ENCODE data around the gene PDLIM3. TPM values are rescaled to one million over a fixed set of nuclear protein-coding genes. Genes with fewer than 3 reads are reported as not detected.
"Not testable (repeated sequence)": the region's sequence is repeated elsewhere in the genome, so short reads cannot be mapped to it uniquely, and the experiment has no call there.

The PDLIM3 gene
- total RNA-seq, 3 donors from 2014 or later (not counting 1 experiment from before 2014, with no cell fraction given): not detected

GRCh38 chr4:185512516-185512915, 22.8 kb downstream of the PDLIM3 start:
- intact Hi-C loops (cut with micrococcal nuclease): no loop called here
- peaks cover 19% of the 10 kb centered on the region for H3K27me3 ChIP-seq (ENCODE audit: control insufficient read depth, insufficient read depth, low read length)
- peaks cover 12 to 13% of the 10 kb centered on the region in 2 donors for H3K4me1 Mint-ChIP-seq
- no peaks in the 10 kb centered on the region for H3K36me3 Mint-ChIP-seq
- WGBS (ENCODE audit: insufficient coverage): 56% methylated on average over 2 of the region's 3 CpGs
- H3K27ac ChIP-seq (ENCODE audit: low read length): no peak overlapping the region
- no peaks in the 10 kb centered on the region for H3K36me3 ChIP-seq (ENCODE audit: control insufficient read depth, insufficient read depth, low read length)
- H3K4me1 ChIP-seq (ENCODE audit: control insufficient read depth, insufficient read depth, low read length): peaks cover 14% of the 10 kb centered on the region
- ATAC-seq (no peak), DNase-seq (no peak)
- H3K27me3 Mint-ChIP-seq (ENCODE audit: low read depth in 2 of 2): peaks cover 28 to 41% of the 10 kb centered on the region in 2 donors
- no peak overlapping the region for H3K4me3 ChIP-seq (ENCODE audit: low read length)
- peaks cover 4% of the 10 kb centered on the region for H3K9me3 ChIP-seq (ENCODE audit: control insufficient read depth, insufficient read depth, low read length)
- TF ChIP-seq CTCF (IDR thresholded peaks at IDR 0.05): no peak
- no peak overlapping the region for H3K4me3 Mint-ChIP-seq
- H3K27ac Mint-ChIP-seq: no peak overlapping the region
- no peaks in the 10 kb centered on the region for H3K9me3 Mint-ChIP-seq

- H3K4me1 Mint-ChIP-seq: peaks cover 12 to 13% of the 10 kb centered on the region in 2 donors
- DNase-seq; H3K9me3 Mint-ChIP-seq; ATAC-seq; H3K4me3 Mint-ChIP-seq; H3K36me3 ChIP-seq (ENCODE audit: control insufficient read depth, insufficient read depth, low read length); H3K4me3 ChIP-seq (ENCODE audit: low read length); intact Hi-C loops (cut with micrococcal nuclease); H3K9me3 ChIP-seq (ENCODE audit: control insufficient read depth, insufficient read depth, low read length); H3K36me3 Mint-ChIP-seq; H3K27ac Mint-ChIP-seq; H3K27ac ChIP-seq (ENCODE audit: low read length): not testable (repeated sequence)
- Histone ChIP-seq H3K4me1 (ENCODE audit: control insufficient read depth, insufficient read depth, low read length) (peaks cover 14% of the 10 kb centered on the region), H3K27me3 (ENCODE audit: control insufficient read depth, insufficient read depth, low read length) (peaks cover 13% of the 10 kb centered on the region)
- H3K27me3 Mint-ChIP-seq (ENCODE audit: low read depth in 2 of 2): peaks cover 28 to 41% of the 10 kb centered on the region in 2 donors
- WGBS (ENCODE audit: insufficient coverage): 73% methylated on average over 2 of the region's 2 CpGs
Observed at GRCh38 chr4:185511243-185511642, 24.1 kb downstream of the PDLIM3 start.

- Histone ChIP-seq H3K36me3 (ENCODE audit: control insufficient read depth, insufficient read depth, low read length) (no peaks in the 10 kb centered on the region), H3K27ac (ENCODE audit: low read length) (no peak overlapping the region), H3K27me3 (ENCODE audit: control insufficient read depth, insufficient read depth, low read length) (peaks cover 13% of the 10 kb centered on the region), H3K9me3 (ENCODE audit: control insufficient read depth, insufficient read depth, low read length) (peaks cover 4% of the 10 kb centered on the region), H3K4me3 (ENCODE audit: low read length) (no peak overlapping the region), H3K4me1 (ENCODE audit: control insufficient read depth, insufficient read depth, low read length) (peaks cover 14% of the 10 kb centered on the region)
- no peak for DNase-seq
- Mint-ChIP-seq H3K9me3 (no peaks in the 10 kb centered on the region), H3K27me3 (ENCODE audit: low read depth in 2 of 2) (peaks cover 28 to 41% of the 10 kb centered on the region in 2 donors), H3K4me1 (peaks cover 12 to 13% of the 10 kb centered on the region in 2 donors), H3K4me3 (no peak overlapping the region), H3K36me3 (no peaks in the 10 kb centered on the region), H3K27ac (no peak overlapping the region)
- intact Hi-C loops (cut with micrococcal nuclease): no loop called here
- WGBS (ENCODE audit: insufficient coverage): 76% methylated on average over 5 of the region's 5 CpGs
- ATAC-seq: no peak
- TF ChIP-seq CTCF (IDR thresholded peaks at IDR 0.05): no peak
Observed at GRCh38 chr4:185510806-185511205, 24.5 kb downstream of the PDLIM3 start.

GRCh38 chr4:185508181-185508580, 27.1 kb downstream of the PDLIM3 start:
- Mint-ChIP-seq H3K4me3 (no peak overlapping the region), H3K36me3 (no peaks in the 10 kb centered on the region), H3K9me3 (no peaks in the 10 kb centered on the region), H3K4me1 (peaks cover 3 to 4% of the 10 kb centered on the region in 2 donors), H3K27ac (no peak overlapping the region), H3K27me3 (ENCODE audit: low read depth in 2 of 2) (peaks cover 18 to 19% of the 10 kb centered on the region in 2 donors)
- no peak overlapping the region for H3K4me3 ChIP-seq (ENCODE audit: low read length)
- no peaks in the 10 kb centered on the region for H3K36me3 ChIP-seq (ENCODE audit: control insufficient read depth, insufficient read depth, low read length)
- peaks cover 4% of the 10 kb centered on the region for H3K27me3 ChIP-seq (ENCODE audit: control insufficient read depth, insufficient read depth, low read length)
- no peaks in the 10 kb centered on the region for H3K9me3 ChIP-seq (ENCODE audit: control insufficient read depth, insufficient read depth, low read length)
- WGBS (ENCODE audit: insufficient coverage): 76% methylated on average over 4 of the region's 4 CpGs
- intact Hi-C loops (cut with micrococcal nuclease): no loop called here
- ATAC-seq (no peak), DNase-seq (no peak)
- H3K27ac ChIP-seq (ENCODE audit: low read length): no peak overlapping the region
- peaks cover 4% of the 10 kb centered on the region for H3K4me1 ChIP-seq (ENCODE audit: control insufficient read depth, insufficient read depth, low read length)
- no peak for TF ChIP-seq CTCF (IDR thresholded peaks at IDR 0.05)
